ENCODE measurements around the gene ANO1. TPM values are rescaled to one million over a fixed set of nuclear protein-coding genes. Genes with fewer than 3 reads are reported as not detected.

Gene ANO1
- total RNA-seq, 4 donors from 2014 or later = 87.7 to 133 (median 108) TPM

DNA sequence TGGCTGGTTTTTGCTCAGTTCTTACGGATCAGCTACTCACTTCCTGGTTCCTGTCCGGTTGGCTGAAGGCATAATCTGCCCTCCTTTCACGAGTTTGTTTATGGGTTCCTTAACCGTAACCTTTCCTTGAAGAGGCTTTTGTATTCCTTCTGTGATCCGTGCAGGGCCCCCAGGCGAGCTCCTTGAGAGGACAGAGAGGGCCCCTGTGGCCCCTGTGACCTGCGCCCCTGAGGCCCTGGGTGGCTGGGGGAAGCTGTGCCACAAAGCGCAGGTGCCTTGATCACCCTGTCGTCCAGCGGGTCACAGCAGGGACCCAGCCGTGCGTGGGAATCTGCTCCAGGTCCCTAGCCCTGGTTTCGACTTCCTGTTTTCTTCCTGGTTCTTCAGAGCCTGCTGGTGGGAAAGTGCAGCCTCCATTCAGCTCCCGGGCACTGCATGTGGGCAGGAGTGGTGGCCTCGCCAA, 97.2 kb downstream of the ANO1 start:
- no peaks in the 10 kb centered on the region for H3K9me3 ChIP-seq
- peaks cover 5% of the 10 kb centered on the region for H3K4me1 ChIP-seq
- peak overlapping the region; percentile 34 for H3K27ac ChIP-seq
- DNase-seq (ENCODE audit: low spot score in 2 of 2) = no peak
- 78% methylated on average over 7 of the region's 15 CpGs for WGBS
- H3K27me3 ChIP-seq = no peaks in the 10 kb centered on the region
- no peak for TF ChIP-seq EP300 (IDR thresholded peaks at IDR 0.05)
- TF ChIP-seq, protein P1, sequence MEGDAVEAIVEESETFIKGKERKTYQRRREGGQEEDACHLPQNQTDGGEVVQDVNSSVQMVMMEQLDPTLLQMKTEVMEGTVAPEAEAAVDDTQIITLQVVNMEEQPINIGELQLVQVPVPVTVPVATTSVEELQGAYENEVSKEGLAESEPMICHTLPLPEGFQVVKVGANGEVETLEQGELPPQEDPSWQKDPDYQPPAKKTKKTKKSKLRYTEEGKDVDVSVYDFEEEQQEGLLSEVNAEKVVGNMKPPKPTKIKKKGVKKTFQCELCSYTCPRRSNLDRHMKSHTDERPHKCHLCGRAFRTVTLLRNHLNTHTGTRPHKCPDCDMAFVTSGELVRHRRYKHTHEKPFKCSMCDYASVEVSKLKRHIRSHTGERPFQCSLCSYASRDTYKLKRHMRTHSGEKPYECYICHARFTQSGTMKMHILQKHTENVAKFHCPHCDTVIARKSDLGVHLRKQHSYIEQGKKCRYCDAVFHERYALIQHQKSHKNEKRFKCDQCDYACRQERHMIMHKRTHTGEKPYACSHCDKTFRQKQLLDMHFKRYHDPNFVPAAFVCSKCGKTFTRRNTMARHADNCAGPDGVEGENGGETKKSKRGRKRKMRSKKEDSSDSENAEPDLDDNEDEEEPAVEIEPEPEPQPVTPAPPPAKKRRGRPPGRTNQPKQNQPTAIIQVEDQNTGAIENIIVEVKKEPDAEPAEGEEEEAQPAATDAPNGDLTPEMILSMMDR (IDR thresholded peaks at IDR 0.05) = no peak
- no peak for TF ChIP-seq POLR2A (IDR thresholded peaks at IDR 0.05)
- TF ChIP-seq POLR2AphosphoS5 (IDR thresholded peaks at IDR 0.05) = no peak
- H3K36me3 ChIP-seq = peaks cover 10% of the 10 kb centered on the region
- H3K4me3 ChIP-seq = no peak overlapping the region

DNA sequence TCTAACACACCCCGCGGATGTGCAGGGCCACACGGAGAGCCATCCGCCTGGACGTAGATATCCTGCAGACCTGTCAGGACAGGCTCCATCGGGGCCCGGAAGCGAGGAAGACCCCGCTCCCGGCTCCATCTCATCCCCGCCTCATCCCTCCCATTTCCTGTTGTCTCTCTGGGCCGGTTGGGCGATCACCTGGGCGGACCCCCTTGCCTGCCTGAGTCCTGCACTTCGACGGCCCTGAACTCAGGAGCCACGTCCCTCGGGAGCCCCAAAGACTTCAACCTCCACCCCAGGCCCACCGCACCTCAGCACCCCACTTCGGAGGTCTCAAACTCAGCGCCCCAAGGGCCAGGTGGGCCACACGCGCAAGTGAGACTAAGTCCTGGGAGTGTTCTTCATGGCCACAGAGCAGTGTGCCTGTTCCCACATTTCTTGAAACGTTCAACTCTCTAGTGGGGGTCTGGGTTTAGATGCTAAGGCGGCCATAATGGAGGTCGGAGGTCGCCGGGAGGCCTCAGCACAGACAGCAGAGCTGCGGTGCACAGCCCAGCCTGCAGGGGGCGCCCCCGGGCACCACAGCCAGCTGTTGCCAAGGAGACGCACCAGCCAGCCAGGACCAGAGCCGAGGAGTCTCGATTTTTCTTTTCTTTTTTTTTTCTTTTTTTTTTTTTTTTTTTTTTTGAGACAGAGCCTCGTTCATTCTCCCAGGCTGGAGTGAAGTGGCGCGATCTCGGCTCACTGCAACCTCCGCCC, 99.0 kb downstream of the ANO1 start:
- Histone ChIP-seq H3K36me3 (peaks cover 4% of the 10 kb centered on the region), H3K4me3 (no peak overlapping the region), H3K9me3 (no peaks in the 10 kb centered on the region), H3K27me3 (no peaks in the 10 kb centered on the region), H3K4me1 (peaks cover 5% of the 10 kb centered on the region), H3K27ac (no peak overlapping the region)
- WGBS = 69% methylated on average over 39 of the region's 39 CpGs
- TF ChIP-seq, protein P1 (IDR thresholded peaks at IDR 0.05) = peak; percentile 9 to 56
- no peak for TF ChIP-seq EP300 (IDR thresholded peaks at IDR 0.05)
- DNase-seq (ENCODE audit: low spot score in 2 of 2) = no peak

DNA sequence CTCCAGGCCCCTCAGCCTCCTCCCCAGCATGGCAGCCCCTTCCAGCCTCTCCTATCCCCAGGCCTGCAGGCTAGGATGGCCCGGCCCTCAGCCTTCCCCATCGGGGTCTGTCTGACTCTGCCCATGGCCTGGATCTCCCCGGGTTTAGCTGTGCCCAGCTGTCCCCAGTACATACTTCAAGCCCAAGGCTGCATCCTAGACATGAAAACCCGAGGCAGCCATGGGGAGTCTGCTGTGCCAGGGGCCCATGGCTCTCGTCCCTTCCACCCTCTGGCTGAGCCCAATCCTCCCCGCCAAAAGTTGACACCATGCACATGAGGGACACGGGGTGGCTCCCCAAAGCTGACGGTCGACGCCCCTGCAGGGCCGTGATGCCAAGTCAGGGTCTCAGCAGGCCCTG, 102.8 kb downstream of the ANO1 start:
- Histone ChIP-seq H3K4me1 (peaks cover 18% of the 10 kb centered on the region), H3K4me3 (no peak overlapping the region), H3K36me3 (no peaks in the 10 kb centered on the region), H3K9me3 (no peaks in the 10 kb centered on the region), H3K27ac (no peak overlapping the region), H3K27me3 (no peaks in the 10 kb centered on the region)
- 69% methylated on average over 2 of the region's 11 CpGs for WGBS
- TF ChIP-seq EP300 (IDR thresholded peaks at IDR 0.05) (no peak), POLR2A (IDR thresholded peaks at IDR 0.05) (no peak), POLR2AphosphoS5 (IDR thresholded peaks at IDR 0.05) (no peak)
- TF ChIP-seq, protein P1 (IDR thresholded peaks at IDR 0.05) = no peak
- no peak for DNase-seq (ENCODE audit: low spot score in 2 of 2)

DNA sequence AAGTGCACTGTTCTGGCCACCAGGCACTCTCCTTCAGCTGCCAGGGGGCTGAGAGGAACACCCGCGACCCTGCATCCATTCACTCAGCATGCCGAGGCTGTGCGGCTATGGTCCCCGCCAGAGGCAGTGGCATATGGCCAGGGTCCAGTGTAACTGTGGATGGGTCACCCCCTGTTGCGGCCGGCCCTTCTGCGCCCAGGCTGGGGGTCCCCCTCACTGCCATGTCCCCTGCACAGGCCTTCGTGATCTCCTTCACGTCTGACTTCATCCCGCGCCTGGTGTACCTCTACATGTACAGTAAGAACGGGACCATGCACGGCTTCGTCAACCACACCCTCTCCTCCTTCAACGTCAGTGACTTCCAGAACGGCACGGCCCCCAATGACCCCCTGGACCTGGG, 104.1 kb downstream of the ANO1 start:
- Histone ChIP-seq H3K27ac (no peak overlapping the region), H3K27me3 (no peaks in the 10 kb centered on the region), H3K36me3 (no peaks in the 10 kb centered on the region), H3K4me3 (no peak overlapping the region), H3K4me1 (peaks cover 14% of the 10 kb centered on the region), H3K9me3 (no peaks in the 10 kb centered on the region)
- no peak for DNase-seq (ENCODE audit: low spot score in 2 of 2)
- no peak for TF ChIP-seq POLR2AphosphoS5 (IDR thresholded peaks at IDR 0.05)
- no peak for TF ChIP-seq EP300 (IDR thresholded peaks at IDR 0.05)
- TF ChIP-seq, protein P1 (IDR thresholded peaks at IDR 0.05) = no peak
- WGBS = 92% methylated on average over 18 of the region's 18 CpGs

DNA sequence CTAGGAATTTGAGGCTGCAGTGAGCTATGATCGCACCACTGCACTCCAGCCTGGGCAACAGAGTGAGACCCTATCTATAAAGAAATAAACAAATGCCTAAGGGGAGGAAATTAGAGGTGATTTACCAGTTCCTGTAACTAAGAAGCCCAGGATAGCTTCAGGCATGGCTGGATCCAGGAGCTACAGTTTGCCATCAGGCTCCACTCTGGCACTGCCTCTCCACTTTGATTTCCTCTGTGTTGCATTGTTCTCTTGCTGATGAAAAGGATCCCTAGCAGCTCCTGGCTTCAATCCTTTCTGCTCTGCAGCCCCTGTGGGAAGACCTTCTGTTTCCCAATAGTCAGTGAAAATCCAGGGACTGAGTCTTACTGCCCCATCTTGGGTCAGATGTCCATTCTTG, 104.9 kb downstream of the ANO1 start:
- no peak overlapping the region for H3K27ac ChIP-seq
- no peaks in the 10 kb centered on the region for H3K27me3 ChIP-seq
- 80% methylated on average over 1 of the region's 1 CpG for WGBS
- no peaks in the 10 kb centered on the region for H3K36me3 ChIP-seq
- TF ChIP-seq POLR2AphosphoS5 (IDR thresholded peaks at IDR 0.05) (no peak), POLR2A (IDR thresholded peaks at IDR 0.05) (no peak), EP300 (IDR thresholded peaks at IDR 0.05) (no peak)
- TF ChIP-seq, protein P1 (IDR thresholded peaks at IDR 0.05) = no peak
- no peaks in the 10 kb centered on the region for H3K9me3 ChIP-seq
- H3K4me3 ChIP-seq = no peak overlapping the region
- H3K4me1 ChIP-seq = peaks cover 14% of the 10 kb centered on the region
- no peak for DNase-seq (ENCODE audit: low spot score in 2 of 2)
